ENCODE data around the gene MAP2K2. TPM values are rescaled to one million over a fixed set of nuclear protein-coding genes. Genes with fewer than 3 reads are reported as not detected.

The MAP2K2 gene
- polyA plus RNA-seq, 2 of the 4 experiments (the other 2 are of a cell fraction) = 41.7 to 115 TPM

GRCh38 chr19:4065430-4066175 is 58.3 kb downstream of the MAP2K2 start:
- ATAC-seq = peak; percentile 68 to 77
- TF ChIP-seq PBX3 (IDR thresholded peaks at IDR 0.05) (peak; percentile 92), HES2 (IDR thresholded peaks at IDR 0.05) (no peak; the same call in 1 of the 2 replicates), JUNB (IDR thresholded peaks at IDR 0.05) (no peak), CEBPB (IDR thresholded peaks at IDR 0.05) (peak in 1 of 2 experiments; percentile 86; a peak in 2 of 4 replicates), JUN (IDR thresholded peaks at IDR 0.05) (peak; percentile 60 to 84; a peak in 3 of 5 replicates)
- peak overlapping the region; percentile 97 to 100 for H3K27ac ChIP-seq
- POLR2A ChIA-PET = interaction anchor here (0.6 kb wide), 1 partner anchor 109 kb away, joined by 4 read pairs; no protein-coding TSS in a partner anchor
- CTCF ChIA-PET = interaction anchor here (1.0 kb wide), 1 partner anchor 13 kb away, joined by 3 read pairs; no protein-coding TSS in a partner anchor
- no peaks in the 10 kb centered on the region for H3K9me3 ChIP-seq
- H3K4me2 ChIP-seq = peak overlapping the region; percentile 90
- H3K4me1 ChIP-seq = peaks cover 37% of the 10 kb centered on the region
- DNase-seq (ENCODE audit: low read depth in 1 of 2, low spot score in 1 of 2) = peak; percentile 86 to 97
- H3K4me3 ChIP-seq = peak overlapping the region; percentile 96
- no CpG with 5 or more reads among the region's 98 CpGs for WGBS (ENCODE audit: missing lambda C conversion rate)
- FAIRE-seq = no peak

- peak in 1 of 2 experiments; percentile 6; a peak in 2 of 6 replicates for ATAC-seq
Measured at GRCh38 chr19:4064496-4065260, 59.2 kb downstream of the MAP2K2 start.

More at GRCh38 chr19:4064496-4065260, 59.2 kb downstream of the MAP2K2 start:
- WGBS (ENCODE audit: missing lambda C conversion rate) = no CpG with 5 or more reads among the region's 57 CpGs
- peak overlapping the region; percentile 90 for H3K4me2 ChIP-seq
- H3K9me3 ChIP-seq = no peaks in the 10 kb centered on the region
- ChIA-PET POLR2A (no interaction called here), CTCF (interaction anchor here (0.6 to 1.0 kb wide), 2 partner anchors 12 to 104 kb away, joined by 3 read pairs; no protein-coding TSS in a partner anchor)
- no peak for FAIRE-seq
- H3K4me3 ChIP-seq = peak overlapping the region; percentile 96
- H3K27ac ChIP-seq = peak overlapping the region; percentile 97 to 99
- TF ChIP-seq CTCF (IDR thresholded peaks at IDR 0.05) (no peak), FOSB (CRISPR knock-in tag; IDR thresholded peaks at IDR 0.05) (no peak), HES2 (IDR thresholded peaks at IDR 0.05) (no peak), POLR2AphosphoS2 (conservative IDR thresholded peaks at IDR 0.05; ENCODE audit: low read length) (no peak), EHMT2 (IDR thresholded peaks at IDR 0.05; ENCODE audit: low read depth) (no peak), ZNF302 (CRISPR knock-in tag; IDR thresholded peaks at IDR 0.05) (no peak), TP53 (CRISPR knock-in tag; IDR thresholded peaks at IDR 0.05) (0 out of 2 replicates have a peak, but pooled peaks have one; percentile 20), MAX (IDR thresholded peaks at IDR 0.05) (peak; percentile 80), MYC (IDR thresholded peaks at IDR 0.05; ENCODE audit: borderline replicate concordance, low read length) (peak; percentile 58; the same call in 1 of the 2 replicates), RARB (CRISPR knock-in tag; IDR thresholded peaks at IDR 0.05) (no peak), ZC3H11A (IDR thresholded peaks at IDR 0.05) (no peak), ATOH8 (CRISPR knock-in tag; IDR thresholded peaks at IDR 0.05; ENCODE audit: low read depth) (no peak), USF2 (IDR thresholded peaks at IDR 0.05) (no peak), CHD2 (IDR thresholded peaks at IDR 0.05; ENCODE audit: low read length, partially characterized antibody) (no peak)
- peaks cover 46% of the 10 kb centered on the region for H3K4me1 ChIP-seq
- DNase-seq (ENCODE audit: low read depth in 1 of 2, low spot score in 1 of 2) = no peak

Data from A549 (cell line).